Measurements from ENCODE around the gene PARD6B. TPM values are rescaled to one million over a fixed set of nuclear protein-coding genes. Genes with fewer than 3 reads are reported as not detected.
"Not testable (repeated sequence)": the region's sequence is repeated elsewhere in the genome, so short reads cannot be mapped to it uniquely, and the experiment has no call there.

PARD6B gene
- total RNA-seq, 1 donor from 2014 or later, result 4.0 TPM

- Mint-ChIP-seq H3K9me3 (ENCODE audit: unreplicated experiment) (peaks cover 4% of the 10 kb centered on the region), H3K4me1 (ENCODE audit: low read depth, unreplicated experiment) (peaks cover 10% of the 10 kb centered on the region), H3K4me3 (ENCODE audit: unreplicated experiment) (no peak overlapping the region), H3K27ac (ENCODE audit: unreplicated experiment) (no peak overlapping the region), H3K27me3 (ENCODE audit: unreplicated experiment) (no peaks in the 10 kb centered on the region), H3K36me3 (ENCODE audit: unreplicated experiment) (no peaks in the 10 kb centered on the region)
- TF ChIP-seq CTCF (IDR thresholded peaks at IDR 0.05; ENCODE audit: partially characterized antibody, unreplicated experiment), result no peak
- DNase-seq, result no peak
Observed at GRCh38 chr20:50765674-50766073, 34.3 kb downstream of the PARD6B start.

GRCh38 chr20:50766955-50767809 lies 35.8 kb downstream of the PARD6B start:
- H3K27ac Mint-ChIP-seq (ENCODE audit: unreplicated experiment); H3K36me3 Mint-ChIP-seq (ENCODE audit: unreplicated experiment); H3K9me3 Mint-ChIP-seq (ENCODE audit: unreplicated experiment); DNase-seq; H3K27me3 Mint-ChIP-seq (ENCODE audit: unreplicated experiment): not testable (repeated sequence)
- Mint-ChIP-seq H3K4me3 (ENCODE audit: unreplicated experiment) (peak overlapping the region; percentile 40), H3K4me1 (ENCODE audit: low read depth, unreplicated experiment) (peaks cover 10% of the 10 kb centered on the region)

GRCh38 chr20:50768991-50769390 lies 37.6 kb downstream of the PARD6B start:
- not testable (repeated sequence) for H3K9me3 Mint-ChIP-seq (ENCODE audit: unreplicated experiment); H3K4me3 Mint-ChIP-seq (ENCODE audit: unreplicated experiment); H3K27me3 Mint-ChIP-seq (ENCODE audit: unreplicated experiment); H3K36me3 Mint-ChIP-seq (ENCODE audit: unreplicated experiment); DNase-seq; H3K27ac Mint-ChIP-seq (ENCODE audit: unreplicated experiment)
- peaks cover 10% of the 10 kb centered on the region for H3K4me1 Mint-ChIP-seq (ENCODE audit: low read depth, unreplicated experiment)

- not testable (repeated sequence) for H3K36me3 Mint-ChIP-seq (ENCODE audit: unreplicated experiment); H3K27me3 Mint-ChIP-seq (ENCODE audit: unreplicated experiment); H3K9me3 Mint-ChIP-seq (ENCODE audit: unreplicated experiment); H3K4me3 Mint-ChIP-seq (ENCODE audit: unreplicated experiment); DNase-seq; H3K27ac Mint-ChIP-seq (ENCODE audit: unreplicated experiment)
- H3K4me1 Mint-ChIP-seq (ENCODE audit: low read depth, unreplicated experiment), result peaks cover 10% of the 10 kb centered on the region
Observed at GRCh38 chr20:50769551-50770085, 38.2 kb downstream of the PARD6B start.

GRCh38 chr20:50771419-50772080 lies 40.2 kb downstream of the PARD6B start:
- H3K9me3 Mint-ChIP-seq (ENCODE audit: unreplicated experiment); H3K36me3 Mint-ChIP-seq (ENCODE audit: unreplicated experiment); H3K4me3 Mint-ChIP-seq (ENCODE audit: unreplicated experiment); H3K27me3 Mint-ChIP-seq (ENCODE audit: unreplicated experiment); DNase-seq; H3K27ac Mint-ChIP-seq (ENCODE audit: unreplicated experiment): not testable (repeated sequence)
- peaks cover 10% of the 10 kb centered on the region for H3K4me1 Mint-ChIP-seq (ENCODE audit: low read depth, unreplicated experiment)

GRCh38 chr20:50772420-50773185 lies 41.2 kb downstream of the PARD6B start:
- Mint-ChIP-seq H3K4me1 (ENCODE audit: low read depth, unreplicated experiment) (peaks cover 2% of the 10 kb centered on the region), H3K27me3 (ENCODE audit: unreplicated experiment) (peaks cover 4% of the 10 kb centered on the region), H3K36me3 (ENCODE audit: unreplicated experiment) (no peaks in the 10 kb centered on the region), H3K9me3 (ENCODE audit: unreplicated experiment) (no peaks in the 10 kb centered on the region), H3K4me3 (ENCODE audit: unreplicated experiment) (no peak overlapping the region), H3K27ac (ENCODE audit: unreplicated experiment) (no peak overlapping the region)
- no peak for DNase-seq
- TF ChIP-seq CTCF (IDR thresholded peaks at IDR 0.05; ENCODE audit: partially characterized antibody, unreplicated experiment), result no peak
